Ramos (cell line): Measurements from ENCODE around the gene ZPBP2.
"Not testable (repeated sequence)": the region's sequence is repeated elsewhere in the genome, so short reads cannot be mapped to it uniquely, and the experiment has no call there.

Experiments
- in situ Hi-C: fragments of 300-500 bp; cut with MboI; formaldehyde crosslinking; loops from one replicate; pipeline ENCODE4 v1.14.3; 2022; ENCODE audit warnings: low sequenced_read_pairs; ENCODE audit not compliant: unreplicated experiment

Gene ZPBP2

GRCh38 chr17:39867880-39868553, at the start of gene ZPBP2:
ZPBP2 (plus strand) TSS chr17:39868202; CDS start chr17:39868355, 153 bp downstream.
- in situ Hi-C loops: loop anchor here (10.0 kb wide), 1 partner anchor 113 kb away; no protein-coding TSS in a partner anchor

- in situ Hi-C loops: no loop called here
Observed at GRCh38 chr17:39818358-39819000, 49.5 kb upstream of the ZPBP2 start.

DNA sequence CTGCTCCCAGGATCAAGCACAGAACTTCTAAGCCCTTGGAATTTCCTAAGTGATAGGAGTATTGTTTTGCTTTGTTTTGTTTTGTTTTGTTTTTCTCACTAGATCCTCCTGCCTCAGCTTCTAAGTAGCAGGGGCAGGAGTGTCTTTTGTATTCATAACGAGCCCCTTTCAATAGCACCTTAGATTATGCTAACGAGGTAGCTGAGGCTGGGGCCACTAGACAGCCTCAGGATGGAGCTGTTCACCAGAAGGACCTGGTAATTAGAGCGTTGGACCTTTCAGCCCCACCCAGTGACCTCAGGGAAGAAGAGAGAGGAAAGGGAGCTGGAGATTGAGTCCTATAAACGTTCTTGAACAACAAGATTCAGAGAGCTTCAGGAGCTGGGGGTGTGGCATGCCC, 47.5 kb upstream of the ZPBP2 start:
- in situ Hi-C loops: no loop called here

- in situ Hi-C loops: no loop called here
Observed at GRCh38 chr17:39820987-39821386, 47.0 kb upstream of the ZPBP2 start.

DNA sequence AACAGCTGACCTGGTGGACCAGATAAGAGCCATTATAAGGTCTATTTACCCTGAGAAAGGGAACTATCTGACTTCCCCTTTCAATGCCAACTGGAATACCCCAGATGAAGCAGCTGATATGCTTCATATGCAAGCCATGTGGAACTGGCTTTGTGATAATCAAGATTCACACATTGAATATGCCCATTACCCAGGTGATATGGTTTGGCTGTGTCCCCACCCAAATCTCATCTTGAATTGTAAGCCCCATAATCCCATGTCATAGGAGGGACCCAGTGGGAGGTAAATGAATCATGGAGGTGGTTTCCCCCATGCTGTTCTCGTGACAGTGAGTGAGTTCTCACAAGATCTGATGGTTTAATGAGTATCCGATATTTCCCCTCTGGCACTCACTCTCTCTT, 46.0 kb upstream of the ZPBP2 start:
- in situ Hi-C loops: no loop called here

DNA sequence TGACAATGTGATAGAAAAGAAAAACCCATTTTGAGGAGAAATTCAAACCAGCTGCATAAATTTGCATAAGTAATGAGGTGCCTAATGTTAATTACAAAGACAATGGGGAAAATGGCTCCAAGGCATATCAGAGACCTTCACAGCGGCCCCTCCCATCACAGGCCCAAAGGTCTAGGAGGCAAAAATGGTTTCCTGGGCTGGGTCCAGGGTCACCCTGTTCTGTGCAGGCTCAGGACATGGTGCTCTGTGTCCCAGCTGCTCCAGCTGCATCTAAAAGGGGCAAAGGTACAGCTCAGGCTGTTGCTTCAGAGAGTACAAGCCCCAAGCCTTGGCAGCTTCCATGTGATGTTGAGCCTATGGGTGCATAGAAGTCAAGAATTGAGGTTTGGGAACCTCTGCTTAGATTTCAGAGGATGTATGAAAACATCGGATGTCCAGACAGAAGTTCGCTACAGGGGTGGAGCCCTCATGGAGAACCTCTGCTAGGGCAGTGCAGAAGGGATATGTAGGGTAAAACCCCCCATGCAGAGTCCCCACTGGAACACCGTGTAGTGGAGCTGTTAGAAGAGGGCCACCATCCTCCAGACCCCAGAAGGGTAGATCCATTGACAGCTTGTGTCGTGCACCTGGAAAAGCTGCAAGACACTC, 44.5 kb upstream of the ZPBP2 start:
- in situ Hi-C loops: no loop called here

DNA sequence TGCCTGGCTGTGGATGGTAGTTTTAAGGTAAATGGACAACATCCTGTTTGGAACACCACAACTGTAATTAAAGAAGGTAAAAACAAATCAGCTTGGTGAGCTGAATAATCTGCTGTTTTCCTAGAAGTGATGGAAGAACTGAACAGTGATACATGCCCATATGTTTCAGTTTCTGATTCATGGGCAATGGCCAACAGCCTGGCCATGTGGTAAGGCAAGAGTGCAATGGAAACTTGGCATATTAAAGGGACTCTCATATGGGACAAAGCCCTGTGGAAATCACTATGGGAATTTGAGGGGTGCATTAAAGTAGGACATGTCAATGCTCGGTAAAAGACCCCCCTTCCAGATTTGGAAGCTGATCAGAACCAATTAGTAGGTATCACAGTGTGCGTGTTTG, 41.7 kb upstream of the ZPBP2 start:
- in situ Hi-C loops: no loop called here

DNA sequence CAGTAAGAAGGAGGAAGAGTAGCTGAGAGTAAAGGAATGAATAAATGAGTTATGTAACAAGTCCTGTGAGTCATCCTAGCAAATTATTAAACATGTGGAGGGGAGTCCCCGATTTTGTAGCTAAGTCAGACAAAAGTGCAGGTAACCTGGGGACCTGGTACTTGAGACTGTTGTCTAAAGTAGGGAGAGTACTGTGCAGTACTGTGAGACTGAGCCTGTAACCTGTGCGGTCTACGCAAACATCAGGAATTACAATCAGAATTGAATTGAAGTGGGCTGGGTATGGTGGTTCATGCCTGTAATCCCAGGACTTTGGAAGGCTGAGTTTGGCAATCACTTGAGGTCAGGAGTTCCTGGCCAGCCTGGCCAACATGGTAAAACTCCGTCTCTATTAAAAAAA, 39.6 kb upstream of the ZPBP2 start:
- in situ Hi-C loops: no loop called here

- in situ Hi-C loops: no loop called here
Observed at GRCh38 chr17:39831588-39831987, 36.4 kb upstream of the ZPBP2 start.

DNA sequence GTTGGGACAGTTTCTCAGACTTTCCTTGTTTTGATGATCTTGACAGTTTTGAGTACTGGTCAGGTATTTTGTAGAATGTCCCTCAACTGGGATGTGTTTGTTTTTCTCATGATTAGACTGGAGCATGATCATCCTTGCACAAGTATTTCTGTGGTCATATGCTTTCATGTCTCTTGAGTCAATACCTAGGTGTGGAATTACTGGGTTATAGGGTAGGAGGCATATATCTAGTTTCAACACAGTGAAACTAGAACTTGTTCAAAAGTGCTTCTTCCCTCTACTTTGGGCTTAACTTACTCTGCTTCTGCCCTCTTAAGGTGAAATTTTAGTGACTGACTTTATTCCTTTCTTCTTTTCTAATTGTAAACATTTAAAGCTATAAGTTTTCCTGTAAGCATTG, 34.0 kb upstream of the ZPBP2 start:
- in situ Hi-C loops: no loop called here

GRCh38 chr17:39835038-39835786, 32.8 kb upstream of the ZPBP2 start:
- in situ Hi-C loops: no loop called here

- in situ Hi-C loops: no loop called here
Observed at GRCh38 chr17:39836117-39836516, 31.9 kb upstream of the ZPBP2 start.

DNA sequence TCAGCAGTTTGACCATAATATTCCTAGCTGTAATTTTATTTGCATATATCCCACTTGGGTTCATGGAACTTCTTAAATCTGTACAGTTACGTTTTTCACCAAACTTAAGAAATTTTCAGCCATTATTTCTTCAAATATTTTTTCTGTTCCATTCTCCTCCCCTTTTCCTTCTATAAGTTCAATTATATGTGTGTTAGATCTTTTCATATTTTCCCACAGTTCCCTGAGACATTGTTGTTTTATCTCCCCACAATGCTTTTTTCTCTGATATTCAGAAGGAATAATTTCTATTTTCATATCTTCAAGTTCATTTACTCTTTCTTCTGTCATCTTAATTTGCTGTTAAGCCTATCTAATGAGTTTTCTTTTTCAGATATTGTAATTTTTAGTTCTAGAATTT, 29.9 kb upstream of the ZPBP2 start:
- in situ Hi-C loops: no loop called here

- in situ Hi-C loops: no loop called here
Observed at GRCh38 chr17:39838784-39839183, 29.2 kb upstream of the ZPBP2 start.

DNA sequence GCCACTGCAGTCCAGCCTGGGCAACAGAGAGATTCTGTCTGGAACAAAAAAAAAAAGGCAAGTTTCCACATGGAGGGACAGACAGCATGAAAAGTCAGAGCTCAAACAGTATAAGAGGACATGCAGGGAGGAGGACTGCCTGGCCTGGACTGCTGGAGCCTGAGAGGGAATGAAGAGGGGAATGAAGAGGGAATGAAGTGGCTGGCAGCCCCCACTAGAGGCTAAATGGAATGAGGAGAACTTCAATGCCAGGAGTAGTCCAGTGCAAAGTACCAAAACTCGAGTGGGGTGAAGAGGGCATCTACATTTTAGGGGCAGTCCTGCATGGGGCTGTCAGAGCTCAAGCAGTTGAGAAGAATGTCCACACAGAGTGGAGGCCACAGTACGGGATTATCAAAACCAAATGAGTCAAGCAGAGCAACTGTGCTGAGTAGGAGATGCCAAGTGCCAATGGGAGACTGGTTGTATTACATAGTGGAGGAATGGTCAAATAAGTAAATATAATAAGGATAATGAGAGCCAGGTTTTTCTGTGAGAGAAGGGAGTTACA, 26.8 kb upstream of the ZPBP2 start:
- in situ Hi-C loops: no loop called here

DNA sequence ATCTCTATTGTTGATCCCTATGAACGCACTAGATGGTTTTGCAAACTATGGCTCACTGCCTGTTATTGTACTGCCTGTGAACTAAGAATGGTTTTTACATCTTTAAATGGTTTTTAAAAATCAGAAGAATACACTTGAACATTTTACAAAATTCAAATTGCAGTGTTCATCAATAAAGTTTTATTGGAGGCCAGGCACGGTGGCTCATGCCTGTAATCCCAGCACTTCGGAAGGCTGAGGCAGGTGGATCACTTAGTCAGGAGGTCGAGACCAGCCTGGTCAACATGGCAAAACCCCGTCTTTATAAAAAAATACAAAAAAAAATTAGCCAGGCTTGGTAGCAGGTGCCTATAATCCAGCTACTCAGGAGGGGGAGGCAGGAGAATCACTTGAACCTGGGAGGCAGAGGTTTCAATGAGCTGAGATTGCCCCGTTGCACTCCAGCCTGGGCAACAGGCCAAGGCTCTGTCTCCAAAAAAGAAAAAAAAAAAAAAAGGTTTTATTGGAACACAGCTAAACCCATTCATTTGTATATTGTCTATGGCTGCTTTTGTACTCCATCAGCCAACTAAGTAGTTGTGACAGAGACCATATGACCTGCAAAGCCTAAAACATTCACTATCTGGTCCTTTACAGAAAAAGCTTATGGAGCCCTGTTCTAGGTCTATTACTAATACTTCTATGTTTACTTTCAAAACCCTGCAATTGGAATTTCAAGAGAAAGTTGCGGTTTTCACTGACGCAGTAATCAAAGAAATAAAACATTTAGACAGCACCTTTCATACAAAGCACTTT, 22.8 kb upstream of the ZPBP2 start:
- in situ Hi-C loops: no loop called here

DNA sequence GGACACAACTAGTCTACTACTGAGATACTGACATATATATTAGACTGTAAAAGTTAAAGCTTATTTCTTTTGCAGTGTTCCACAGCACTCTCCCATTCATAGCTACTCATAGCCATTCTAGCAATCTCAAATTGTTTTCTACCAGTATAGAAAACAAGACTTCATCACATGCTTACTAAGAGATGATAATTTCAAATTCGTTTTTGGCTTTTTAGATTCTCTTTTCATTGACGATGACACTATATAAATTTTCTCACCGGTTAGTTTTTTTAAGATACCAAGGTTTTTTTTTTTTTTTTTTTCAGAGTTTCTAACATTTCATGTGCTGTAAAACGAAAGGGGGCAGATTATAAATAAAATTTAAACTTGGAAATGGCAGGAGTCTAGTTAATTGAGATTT, 21.8 kb upstream of the ZPBP2 start:
- in situ Hi-C loops: no loop called here

DNA sequence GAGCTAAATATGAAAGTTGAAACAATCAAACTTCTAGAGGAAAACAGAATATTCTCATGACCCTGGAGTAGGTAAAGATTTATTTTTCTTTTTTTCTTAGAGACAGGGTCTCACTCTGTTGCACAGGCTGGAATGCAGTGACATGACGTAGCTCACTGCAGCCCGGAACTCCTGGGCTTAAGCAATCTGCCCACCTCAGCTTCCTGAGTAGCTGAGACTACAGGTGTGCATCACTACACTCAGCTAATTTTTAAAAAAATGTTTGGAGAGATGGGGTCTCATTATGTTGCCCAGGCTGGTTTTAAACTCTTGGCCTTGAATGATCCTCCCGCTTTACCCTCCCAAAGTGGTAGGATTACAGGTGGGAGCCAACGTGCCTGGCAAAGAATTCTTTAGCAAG, 19.4 kb upstream of the ZPBP2 start:
- in situ Hi-C loops: no loop called here

GRCh38 chr17:39850186-39850585, 17.8 kb upstream of the ZPBP2 start:
- in situ Hi-C loops: not testable (repeated sequence)

- in situ Hi-C loops: no loop called here
Observed at GRCh38 chr17:39852239-39852638, 15.8 kb upstream of the ZPBP2 start.
